H1 (cell line): ENCODE results near the gene KIF13A. TPM values are rescaled to one million over a fixed set of nuclear protein-coding genes. Genes with fewer than 3 reads are reported as not detected.

Experiments
- CTCF ChIA-PET: fragments of 300-600 bp; sonication (Branson Sonifier 250); formaldehyde crosslinking; loops from one replicate; lab custom pipeline; 2021; ENCODE audit not compliant: partially characterized antibody; lab: Charles Lee
- POLR2A ChIA-PET: fragments of 300-600 bp; sonication (Branson Sonifier 250); formaldehyde crosslinking; loops from one replicate; lab custom pipeline; 2021; ENCODE audit warnings: inconsistent platforms; ENCODE audit not compliant: partially characterized antibody; lab: Charles Lee
- DNase-seq, 2 experiments: peaks; one replicate each; pipeline versions ENCODE4 v3.0.0 to v3.0.0-alpha.2; 2010 to 2022; ENCODE audit warnings: low spot score in 2 of 2, low read depth in 1 of 2, mixed read lengths in 1 of 2
- FAIRE-seq: peaks from 2 replicates; lab custom pipeline; 2011; peaks lifted over from hg19 to GRCh38; lab: Jason Lieb, UNC
- H2AFZ ChIP-seq: 2 replicates; pipeline ENCODE4 v1.8.1; 2012; ENCODE audit warnings: low read length, inconsistent platforms
- H2AK5ac ChIP-seq: 2 replicates; pipeline ENCODE4 v1.6.1; 2013; ENCODE audit warnings: low read depth, low read length
- H2BK120ac ChIP-seq: replicated peaks from 2 replicates; pipeline ENCODE3; 2013; ENCODE audit warnings: low read depth, low read length, inconsistent platforms
- H2BK12ac ChIP-seq: 2 replicates; pipeline ENCODE4 v1.6.1; 2013; ENCODE audit warnings: low read depth, low read length
- H2BK15ac ChIP-seq: 2 replicates; pipeline ENCODE4 v1.6.1; 2013; ENCODE audit warnings: low read length
- H2BK20ac ChIP-seq: 2 replicates; pipeline ENCODE4 v1.6.1; 2013; ENCODE audit warnings: low read length
- H2BK5ac ChIP-seq: 2 replicates; pipeline ENCODE4 v1.6.1; 2013; ENCODE audit warnings: low read depth, low read length
- H3K14ac ChIP-seq: 2 replicates; pipeline ENCODE4 v1.6.1; 2013; ENCODE audit warnings: inconsistent platforms; ENCODE audit not compliant: insufficient read length
- H3K18ac ChIP-seq: 2 replicates; pipeline ENCODE4 v1.6.1; 2013; ENCODE audit warnings: low read length; ENCODE audit errors: extremely low read depth
- H3K23ac ChIP-seq: 2 replicates; pipeline ENCODE4 v1.6.1; 2013; ENCODE audit warnings: inconsistent platforms; ENCODE audit not compliant: insufficient read length
- H3K23me2 ChIP-seq: 2 replicates; pipeline ENCODE4 v1.6.1; 2013; ENCODE audit warnings: low read depth, low read length
- H3K27ac ChIP-seq: 2 replicates; pipeline ENCODE4 v1.6.1; 2011; ENCODE audit warnings: low read depth, low read length, inconsistent platforms
- H3K27me3 ChIP-seq, 4 experiments: replicated peaks in 1 of 4; 1 replicate in 1 of 4; 2 replicates in 3 of 4; pipeline versions ENCODE4 v1.6.1 to v1.8.1; 2011 to 2013; ENCODE audit warnings: low read length in 3 of 4, mild to moderate bottlenecking in 3 of 4, inconsistent platforms in 2 of 4, mixed read lengths in 2 of 4, moderate library complexity in 1 of 4; ENCODE audit not compliant: control insufficient read depth in 3 of 4, insufficient read depth in 3 of 4; ENCODE audit errors: extremely low read depth in 1 of 4
- H3K36me3 ChIP-seq, 4 experiments: 2 replicates each; pipeline versions ENCODE4 v1.6.1 to v1.8.1; 2011 to 2013; ENCODE audit warnings: mild to moderate bottlenecking in 4 of 4, low read length in 3 of 4, moderate library complexity in 2 of 4, control low read depth in 1 of 4, inconsistent platforms in 1 of 4; ENCODE audit not compliant: insufficient read depth in 4 of 4, control insufficient read depth in 2 of 4
- H3K4ac ChIP-seq: replicated peaks from 2 replicates; pipeline ENCODE3; 2013; ENCODE audit warnings: low read length, low read depth, mixed read lengths, inconsistent platforms; ENCODE audit not compliant: insufficient read length
- H3K4me1 ChIP-seq, 4 experiments: replicated peaks in 1 of 4; 1 replicate in 1 of 4; 2 replicates in 3 of 4; pipeline versions ENCODE4 v1.6.1 to v1.8.1; 2011 to 2013; ENCODE audit warnings: low read length in 3 of 4, inconsistent platforms in 2 of 4, mixed read lengths in 1 of 4; ENCODE audit not compliant: insufficient read depth in 4 of 4, control insufficient read depth in 3 of 4
- H3K4me2 ChIP-seq, 2 experiments: 2 replicates each; pipeline versions ENCODE4 v1.6.1 to v1.8.1; 2011 to 2013; ENCODE audit warnings: low read depth in 2 of 2, low read length in 2 of 2, control low read depth in 1 of 2, inconsistent platforms in 1 of 2, mild to moderate bottlenecking in 1 of 2; ENCODE audit not compliant: insufficient read depth in 1 of 2
- H3K4me3 ChIP-seq, 4 experiments: fragments of 200-600, 300-600 bp in 1 of 4; sonication (generic), shearing (Covaris generic), sonication (Bioruptor Twin) in 1 of 4; 2 replicates each; pipeline versions ENCODE4 v1.5.1 to v1.8.1; 2011 to 2016; ENCODE audit warnings: low read length in 4 of 4, low read depth in 3 of 4, control low read depth in 2 of 4, inconsistent platforms in 2 of 4, mild to moderate bottlenecking in 2 of 4, mixed read lengths in 1 of 4, moderate library complexity in 1 of 4; ENCODE audit not compliant: insufficient read depth in 2 of 4; ENCODE audit errors: extremely low read depth in 1 of 4
- H3K56ac ChIP-seq: replicated peaks from 2 replicates; pipeline ENCODE3; 2013; ENCODE audit warnings: low read depth, mild to moderate bottlenecking, mixed read lengths, low read length, inconsistent platforms; ENCODE audit not compliant: insufficient read length
- H3K79me1 ChIP-seq: 2 replicates; pipeline ENCODE4 v1.6.1; 2013; ENCODE audit warnings: low read depth, low read length, control low read depth
- H3K79me2 ChIP-seq, 2 experiments: 2 replicates each; pipeline versions ENCODE4 v1.6.1 to v1.8.1; 2012 to 2013; ENCODE audit warnings: low read length in 2 of 2, mild to moderate bottlenecking in 2 of 2, inconsistent platforms in 1 of 2; ENCODE audit not compliant: insufficient read depth in 2 of 2, control insufficient read depth in 1 of 2
- H3K9ac ChIP-seq, 4 experiments: replicated peaks in 1 of 4; 1 replicate in 1 of 4; 2 replicates in 3 of 4; pipeline versions ENCODE4 v1.6.1 to v1.8.1; 2011 to 2013; ENCODE audit warnings: low read depth in 3 of 4, low read length in 3 of 4, control low read depth in 2 of 4, mild to moderate bottlenecking in 2 of 4, moderate library complexity in 2 of 4, inconsistent platforms in 1 of 4; ENCODE audit errors: extremely low read depth in 1 of 4
- H3K9me3 ChIP-seq, 2 experiments: 2 replicates each; pipeline versions ENCODE4 v1.6.1 to v1.8.1; 2012 to 2013; ENCODE audit warnings: mild to moderate bottlenecking in 2 of 2, moderate library complexity in 2 of 2, control low read depth in 1 of 2, inconsistent platforms in 1 of 2, low read depth in 1 of 2, low read length in 1 of 2, mixed read lengths in 1 of 2; ENCODE audit not compliant: insufficient read depth in 2 of 2
- H4K20me1 ChIP-seq, 2 experiments: replicated peaks in 1 of 2; 2 replicates each; pipeline versions ENCODE3 to v1.8.1; 2011 to 2013; ENCODE audit warnings: inconsistent platforms in 2 of 2, low read length in 2 of 2, mild to moderate bottlenecking in 1 of 2; ENCODE audit not compliant: insufficient read depth in 2 of 2, control insufficient read depth in 1 of 2
- H4K5ac ChIP-seq: 2 replicates; pipeline ENCODE4 v1.6.1; 2013; ENCODE audit warnings: low read length, low read depth, mixed read lengths, inconsistent platforms; ENCODE audit not compliant: insufficient read length
- H4K8ac ChIP-seq: 2 replicates; pipeline ENCODE4 v1.8.0; 2013; ENCODE audit warnings: mild to moderate bottlenecking, moderate library complexity, low read length, inconsistent platforms; ENCODE audit not compliant: insufficient read depth; ENCODE audit errors: extremely low read depth
- H4K91ac ChIP-seq: replicated peaks from 2 replicates; pipeline ENCODE3; 2013; ENCODE audit warnings: low read length, mixed read lengths, inconsistent platforms; ENCODE audit not compliant: insufficient read length
- ATF3 ChIP-seq: IDR thresholded peaks from 2 replicates; pipeline ENCODE4 v1.6.1; 2011; ENCODE audit warnings: low read depth, mild to moderate bottlenecking, low read length; ENCODE audit not compliant: insufficient read depth
- BACH1 ChIP-seq: IDR thresholded peaks from 2 replicates; pipeline ENCODE4 v1.6.1; 2012; ENCODE audit warnings: low read length, improper control_type of control experiment
- CEBPB ChIP-seq: IDR thresholded peaks from 2 replicates; pipeline ENCODE4 v1.6.1; 2012; ENCODE audit warnings: low read depth, low read length
- CREB1 ChIP-seq: IDR thresholded peaks from 2 replicates; pipeline ENCODE4 v1.6.1; 2012; ENCODE audit warnings: inconsistent platforms
- E2F6 ChIP-seq: IDR thresholded peaks from 2 replicates; pipeline ENCODE4 v1.6.1; 2012; ENCODE audit warnings: inconsistent platforms
- EGR1 ChIP-seq: IDR thresholded peaks from 2 replicates; pipeline ENCODE4 v1.6.1; 2011; ENCODE audit warnings: low read depth, low read length, borderline replicate concordance
- GABPA ChIP-seq: IDR thresholded peaks from 2 replicates; pipeline ENCODE4 v1.6.1; 2011; ENCODE audit warnings: mild to moderate bottlenecking, low read length, moderate library complexity, borderline replicate concordance; ENCODE audit not compliant: insufficient read depth
- JUN ChIP-seq: IDR thresholded peaks from 2 replicates; pipeline ENCODE4 v1.6.1; 2011; ENCODE audit warnings: low read depth, mild to moderate bottlenecking, improper control_type of control experiment, low read length
- KDM5A ChIP-seq: fragments of 200-600 bp; IDR thresholded peaks from 2 replicates; pipeline ENCODE4 v1.7.1; 2012; ENCODE audit warnings: mild to moderate bottlenecking, low read length, inconsistent platforms, mixed read lengths
- POLR2AphosphoS5 ChIP-seq: IDR thresholded peaks from 2 replicates; pipeline ENCODE4 v1.6.1; 2011; ENCODE audit warnings: low read depth, low read length
- RFX5 ChIP-seq: IDR thresholded peaks from 2 replicates; pipeline ENCODE4 v1.6.1; 2011; ENCODE audit warnings: low read depth, low read length, improper control_type of control experiment, borderline replicate concordance
- SAP30 ChIP-seq: fragments of 300-600 bp; sonication (generic); IDR thresholded peaks from 2 replicates; pipeline ENCODE4 v1.7.1; 2012; ENCODE audit warnings: low read length, moderate library complexity, mild to moderate bottlenecking, inconsistent platforms; ENCODE audit not compliant: insufficient read depth, insufficient replicate concordance
- TCF12 ChIP-seq: IDR thresholded peaks from 2 replicates; pipeline ENCODE4 v1.6.1; 2011; ENCODE audit warnings: low read depth, mild to moderate bottlenecking, low read length
- YY1 ChIP-seq: IDR thresholded peaks from 2 replicates; pipeline ENCODE4 v1.6.1; 2011; ENCODE audit warnings: low read depth, mild to moderate bottlenecking, low read length
- polyA plus RNA-seq, 7 experiments: library from polyadenylated mRNA; depleted of rRNA in 3 of 7; stranded (reverse) in 5 of 7; unstranded in 2 of 7; fragments of >200 nt in 5 of 7; fragments of 200-250 nt in 2 of 7; gene quantifications; 1 replicate in 5 of 7; 2 replicates in 1 of 7; 4 replicates in 1 of 7; pipeline versions ENCODE4 v1.2.1 to v1.2.3, GENCODE V29; 2011 to 2013; ENCODE audit warnings: missing spikeins in 2 of 7, mixed read lengths in 2 of 7
- total RNA-seq: library from RNA; stranded (reverse); fragmentation: NEBNext Ultra II Directional; extraction: Animal tissue kit (Norgen Biotek cat#: 25700); gene quantifications from 2 replicates; pipeline ENCODE4 v1.2.1, GENCODE V29; 2021

Gene KIF13A
- total and polyA plus RNA-seq, 2 of the 8 experiments (the other 6 are each of a cell fraction or from before 2014, with no cell fraction given): 14.7 to 40.8 TPM

GRCh38 chr6:17912521-17912920 lies 74.9 kb downstream of the KIF13A start:
- DNase-seq: no peak
- no peak for FAIRE-seq
- no peak for TF ChIP-seq KDM5A
- no peak for TF ChIP-seq SAP30
- TF ChIP-seq BACH1: no peak
- no peak for TF ChIP-seq POLR2AphosphoS5
- TF ChIP-seq CEBPB: no peak
- TF ChIP-seq RFX5: no peak
- TF ChIP-seq YY1: no peak
- TF ChIP-seq JUN: no peak
- no peak for TF ChIP-seq CREB1
- no peak for TF ChIP-seq TCF12
- no peak for TF ChIP-seq EGR1
- TF ChIP-seq ATF3: no peak
- TF ChIP-seq GABPA: no peak
- TF ChIP-seq E2F6: no peak

More at GRCh38 chr6:17912521-17912920, 74.9 kb downstream of the KIF13A start:
- H3K9ac ChIP-seq: no peak overlapping the region
- H3K4me3 ChIP-seq: no peak overlapping the region
- no peaks in the 10 kb centered on the region for H3K23me2 ChIP-seq
- H3K14ac ChIP-seq: no peak overlapping the region
- no peaks in the 10 kb centered on the region for H3K9me3 ChIP-seq
- H3K4ac ChIP-seq: no peak overlapping the region
- H4K20me1 ChIP-seq: no peaks in the 10 kb centered on the region
- 0 out of 2 replicates have a peak, but pooled peaks cover 3% of the 10 kb centered on the region for H3K79me1 ChIP-seq
- peaks cover 0 to 13% (median 10%) of the 10 kb centered on the region in 4 experiments; a peak in 3 of 7 replicates for H3K4me1 ChIP-seq
- H2BK12ac ChIP-seq: no peak overlapping the region
- no peak overlapping the region for H2BK120ac ChIP-seq
- no peak overlapping the region for H4K8ac ChIP-seq
- peaks cover 0 to 63% of the 10 kb centered on the region in 2 experiments; a peak in 2 of 4 replicates for H3K79me2 ChIP-seq
- no peak overlapping the region for H2BK5ac ChIP-seq
- no peaks in the 10 kb centered on the region for H3K36me3 ChIP-seq
- POLR2A ChIA-PET: interaction anchor here (0.6 to 1.0 kb wide), 3 partner anchors 73 to 287 kb away, joined by 3 to 5 read pairs (median 3); no protein-coding TSS in a partner anchor
- peak overlapping the region in 1 of 2 experiments; percentile 31; a peak in 3 of 4 replicates for H3K4me2 ChIP-seq
- H2BK20ac ChIP-seq: no peak overlapping the region
- no peak overlapping the region for H2AK5ac ChIP-seq
- no peak overlapping the region for H3K56ac ChIP-seq
- no peak overlapping the region for H3K18ac ChIP-seq
- no peak overlapping the region for H4K91ac ChIP-seq
- no peak overlapping the region for H4K5ac ChIP-seq
- H3K23ac ChIP-seq: no peak overlapping the region
- H2BK15ac ChIP-seq: no peak overlapping the region
- CTCF ChIA-PET: interaction anchor here (1.1 kb wide), 1 partner anchor 210 kb away, joined by 5 read pairs; no protein-coding TSS in a partner anchor
- no peaks in the 10 kb centered on the region for H3K27me3 ChIP-seq
- no peak overlapping the region for H2AFZ ChIP-seq
- no peak overlapping the region for H3K27ac ChIP-seq
